K562 (cell line): ENCODE measurements around the gene RNF123. TPM values are rescaled to one million over a fixed set of nuclear protein-coding genes. Genes with fewer than 3 reads are reported as not detected.

Source experiments
- ATAC-seq: fragments of 200-7000 bp; cut with Tn5 transposase; 3 replicates; pipeline ENCODE4 v1.9.1; 2020; ENCODE audit warnings: moderate library complexity
- BruUV-seq: library from RNA; stranded (reverse); fragments of 400-500 nt; replicated peaks from 2 replicates; lab custom pipeline; 2021; lab: Mats Ljungman, UMichigan
- CTCF ChIA-PET: fragments of 300-600 bp; formaldehyde crosslinking; extraction: SDS; loops from one replicate; lab custom pipeline; 2021; ENCODE audit warnings: low intra/inter-chr PET ratio; lab: Yijun Ruan, JAX
- POLR2A ChIA-PET: fragments of 300-600, 350-650 bp; sonication (Branson Sonifier 250); formaldehyde crosslinking; extraction: SDS; loops from one replicate; lab custom pipeline; 2021; ENCODE audit warnings: antibody characterized with exemption, inconsistent platforms; lab: Yijun Ruan, JAX
- DNase-seq, 4 experiments: peaks; one replicate each; pipeline versions ENCODE4 v3.0.0 to v3.0.0-alpha.2; 2011 to 2018; ENCODE audit warnings: low spot score in 3 of 4, mixed read lengths in 3 of 4; ENCODE audit errors: extremely low read depth in 1 of 4
- FAIRE-seq: peaks from 2 replicates; lab custom pipeline; 2011; peaks lifted over from hg19 to GRCh38; lab: Jason Lieb, UNC
- H2AFZ ChIP-seq: 2 replicates; pipeline ENCODE4 v1.6.0; 2011; ENCODE audit warnings: low read depth, low read length, control low read depth, inconsistent platforms
- H3K27ac ChIP-seq: fragments of 200-600 bp; 3 replicates; pipeline ENCODE4 v1.8.0; 2011; ENCODE audit warnings: low read depth, mild to moderate bottlenecking, control low read depth, inconsistent platforms, low read length, moderate library complexity, mixed read lengths; ENCODE audit errors: extremely low read depth
- H3K27me3 ChIP-seq, 2 experiments: fragments of 300-600 bp in 1 of 2; 2 replicates in 1 of 2; 3 replicates in 1 of 2; pipeline versions ENCODE4 v1.6.0 to v1.8.0; 2011; ENCODE audit warnings: inconsistent platforms in 2 of 2, low read length in 2 of 2, mild to moderate bottlenecking in 1 of 2, mixed read lengths in 1 of 2, moderate library complexity in 1 of 2; ENCODE audit not compliant: control insufficient read depth in 2 of 2, insufficient read depth in 2 of 2
- H3K36me3 ChIP-seq: fragments of 300-600 bp; 3 replicates; pipeline ENCODE4 v1.8.0; 2011; ENCODE audit warnings: mild to moderate bottlenecking, low read length, inconsistent platforms; ENCODE audit not compliant: control insufficient read depth, insufficient read depth
- H3K4me1 ChIP-seq, 2 experiments: fragments of 200-600 bp in 1 of 2; replicated peaks in 1 of 2; 2 replicates in 1 of 2; 3 replicates in 1 of 2; pipeline versions ENCODE4 v1.5.1 to v1.8.0; 2011; ENCODE audit warnings: inconsistent platforms in 2 of 2, low read length in 2 of 2, mild to moderate bottlenecking in 1 of 2, mixed read lengths in 1 of 2, moderate library complexity in 1 of 2; ENCODE audit not compliant: control insufficient read depth in 2 of 2, insufficient read depth in 2 of 2
- H3K4me2 ChIP-seq: 2 replicates; pipeline ENCODE4 v1.6.1; 2011; ENCODE audit warnings: low read length, control low read depth, inconsistent platforms, mixed read lengths; ENCODE audit not compliant: insufficient read depth
- H3K4me3 ChIP-seq: fragments of 200-600 bp; sonication (generic), shearing (Covaris generic); 2 replicates; pipeline ENCODE4 v1.5.1; 2016; ENCODE audit warnings: control low read depth, inconsistent platforms
- H3K79me2 ChIP-seq: fragments of 200-600 bp; 3 replicates; pipeline ENCODE4 v1.8.0; 2011; ENCODE audit warnings: low read length, inconsistent platforms; ENCODE audit not compliant: control insufficient read depth, insufficient read depth
- H3K9ac ChIP-seq, 2 experiments: 2 replicates each; pipeline versions ENCODE4 v1.6.0 to v1.6.1; 2011; ENCODE audit warnings: low read depth in 2 of 2, low read length in 2 of 2, control low read depth in 1 of 2, inconsistent platforms in 1 of 2, mild to moderate bottlenecking in 1 of 2, mixed read lengths in 1 of 2; ENCODE audit not compliant: insufficient read depth in 1 of 2
- H3K9me1 ChIP-seq: one replicate; pipeline ENCODE4 v1.6.0; 2011; ENCODE audit warnings: inconsistent platforms, mild to moderate bottlenecking, low read length, moderate library complexity; ENCODE audit not compliant: control insufficient read depth, insufficient read depth
- H3K9me3 ChIP-seq: replicated peaks from 2 replicates; pipeline ENCODE4 v1.5.1; 2011; ENCODE audit warnings: low read depth, low read length, inconsistent platforms; ENCODE audit not compliant: control insufficient read depth, insufficient read depth
- H4K20me1 ChIP-seq: replicated peaks from 2 replicates; pipeline ENCODE4 v1.6.1; 2011; ENCODE audit warnings: low read length, inconsistent platforms, mixed read lengths; ENCODE audit not compliant: control insufficient read depth, insufficient read depth
- FOS ChIP-seq: IDR thresholded peaks from 3 replicates; pipeline ENCODE4 v1.6.1; 2011; ENCODE audit not compliant: insufficient read length; ENCODE audit errors: extremely low read depth
- MAFF ChIP-seq: IDR thresholded peaks from 2 replicates; pipeline ENCODE4 v1.6.1; 2012; ENCODE audit warnings: low read length, improper control_type of control experiment
- RBM17 ChIP-seq: fragments of 200-400 bp; formaldehyde crosslinking; IDR thresholded peaks from 2 replicates; pipeline ENCODE4 v1.6.1; 2017; ENCODE audit warnings: low read depth, mild to moderate bottlenecking, low read length, borderline replicate concordance
- THAP7 ChIP-seq: fragments of 250-450 bp; sonication (Bioruptor Pico); IDR thresholded peaks from 2 replicates; pipeline ENCODE4 v1.5.0; 2021
- USF1 ChIP-seq: sonication (generic); formaldehyde crosslinking; IDR thresholded peaks from 2 replicates; pipeline ENCODE4 v1.9.0; 2022; ENCODE audit warnings: mild to moderate bottlenecking, missing genetic modification reagents
- ZNF316 ChIP-seq: fragments of 450-650 bp; IDR thresholded peaks from 2 replicates; pipeline ENCODE4 v1.6.1; 2016
- ZNF512 ChIP-seq: IDR thresholded peaks from 2 replicates; pipeline ENCODE4 v1.6.1; 2016; ENCODE audit warnings: missing genetic modification characterization, missing compliant biosample characterization
- ZNF717 ChIP-seq: fragments of 250-450 bp; sonication (Bioruptor Pico); IDR thresholded peaks from 2 replicates; pipeline ENCODE4 v1.5.0; 2021
- whole genome bisulfite sequencing: fragments of 100-300 bp; shearing (Covaris generic); methylation state at CpG from one replicate; pipeline ENCODE4 v1.1.6; 2016; ENCODE audit warnings: low coverage, mixed read lengths; ENCODE audit not compliant: insufficient coverage; ENCODE audit errors: missing lambda C conversion rate; 5-methylcytosine and 5-hydroxymethylcytosine counted together
- in situ Hi-C: fragments of 300-500 bp; cut with MboI; formaldehyde crosslinking; loops from 4 replicates; pipeline ENCODE4 v1.15.0; 2018; ENCODE audit warnings: inconsistent platforms, mixed read lengths
- intact Hi-C: fragments of 100-400 bp; cut with micrococcal nuclease; formaldehyde crosslinking; loops from 2 replicates; pipeline ENCODE4 v1.14.2; 2022
- polyA plus RNA-seq, 8 experiments: library from polyadenylated mRNA; depleted of rRNA in 4 of 8; stranded (reverse) in 5 of 8; unstranded in 3 of 8; fragments of >200 nt; fragmentation: Nextera tagmentation in 2 of 8; fragmentation: Illumina TruSeq in 1 of 8; extraction: Ambion mirVana in 2 of 8; extraction: Trizol in 1 of 8; gene quantifications; 2 replicates each; pipeline versions ENCODE4 v1.2.1 to v1.2.3, GENCODE V29; 2011 to 2014; ENCODE audit warnings: inconsistent platforms in 1 of 8, missing spikeins in 1 of 8
- total RNA-seq, 7 experiments: library from RNA; depleted of rRNA in 6 of 7; stranded (reverse); fragments of >200 nt in 6 of 7; fragmentation: Illumina TruSeq in 2 of 7; extraction: Trizol in 2 of 7; gene quantifications; 2 replicates each; pipeline versions ENCODE4 v1.2.1 to v1.2.3, GENCODE V29; 2011 to 2021; ENCODE audit warnings: low replicate concordance in 1 of 7

RNF123 gene
- total and polyA plus RNA-seq, 9 of the 15 experiments (the other 6 are each of a cell fraction or from before 2014, with no cell fraction given): 8.7 to 53.1 (median 17.5) TPM

GRCh38 chr3:49653621-49654020 is 35.7 kb upstream of the RNF123 start:
- 66% methylated on average over 7 of the region's 8 CpGs for WGBS
- Histone ChIP-seq H3K27ac (no peak overlapping the region), H2AFZ (no peak overlapping the region), H3K4me3 (no peak overlapping the region), H3K4me1 (peaks cover 3 to 37% of the 10 kb centered on the region in 2 experiments; a peak in 3 of 5 replicates), H3K9me3 (no peaks in the 10 kb centered on the region), H3K9me1 (no peaks in the 10 kb centered on the region), H3K9ac (no peak overlapping the region), H3K27me3 (no peaks in the 10 kb centered on the region), H4K20me1 (no peaks in the 10 kb centered on the region), H3K79me2 (no peaks in the 10 kb centered on the region), H3K4me2 (no peak overlapping the region), H3K36me3 (no peaks in the 10 kb centered on the region)
- POLR2A ChIA-PET: no interaction called here
- ATAC-seq: no peak
- no peak for TF ChIP-seq RBM17
- no peak for TF ChIP-seq MAFF
- no peak for TF ChIP-seq ZNF512
- TF ChIP-seq FOS: no peak
- TF ChIP-seq USF1 (CRISPR knock-in tag): no peak
- TF ChIP-seq ZNF717 (CRISPR knock-in tag): no peak
- TF ChIP-seq THAP7 (CRISPR knock-in tag): no peak
- no peak for TF ChIP-seq ZNF316
- intact Hi-C loops (no loop called here), in situ Hi-C loops (no loop called here)
- no peak for FAIRE-seq
- BruUV-seq: no TSS peak
- DNase-seq: no peak
- CTCF ChIA-PET: no interaction called here
